ACC112 (cell line): Measurements from ENCODE around the gene CRYBG3.
A peak's percentile ranks its signal among the peaks of the same experiment; 100 is the strongest.
"Not testable (repeated sequence)": the region's sequence is repeated elsewhere in the genome, so short reads cannot be mapped to it uniquely, and the experiment has no call there.

Source experiments
- H2AFZ ChIP-seq: fragments of 200-600 bp; sonication (generic); one replicate; pipeline ENCODE4 v1.6.0; 2017; ENCODE audit warnings: antibody characterized with exemption, low read length; ENCODE audit not compliant: unreplicated experiment
- H3K27ac ChIP-seq: fragments of 200-600 bp; sonication (generic); 2 replicates; pipeline ENCODE4 v1.5.1; 2014; ENCODE audit warnings: low read depth, mild to moderate bottlenecking, antibody characterized with exemption, low read length, moderate library complexity
- H3K27me3 ChIP-seq: fragments of 200-600 bp; sonication (generic); 2 replicates; pipeline ENCODE4 v1.6.1; 2014; ENCODE audit warnings: mild to moderate bottlenecking, antibody characterized with exemption, low read length, moderate library complexity, mixed read lengths; ENCODE audit not compliant: insufficient read depth
- H3K36me3 ChIP-seq: fragments of 200-600 bp; sonication (generic); 2 replicates; pipeline ENCODE4 v1.6.1; 2016; ENCODE audit warnings: mild to moderate bottlenecking, antibody characterized with exemption, low read length, moderate library complexity, mixed read lengths; ENCODE audit not compliant: insufficient read depth
- H3K4me1 ChIP-seq: fragments of 200-600 bp; sonication (generic); one replicate; pipeline ENCODE4 v1.6.1; 2016; ENCODE audit warnings: low read length, mixed read lengths; ENCODE audit not compliant: insufficient read depth, unreplicated experiment, control insufficient read depth
- H3K4me3 ChIP-seq: fragments of 200-600 bp; sonication (generic); 2 replicates; pipeline ENCODE4 v1.5.1; 2014; ENCODE audit warnings: mild to moderate bottlenecking, low read depth, low read length
- H3K79me2 ChIP-seq: fragments of 200-600 bp; sonication (generic); one replicate; pipeline ENCODE4 v1.6.0; 2016; ENCODE audit warnings: low read length; ENCODE audit not compliant: control insufficient read depth, unreplicated experiment, insufficient read depth

The CRYBG3 gene

GRCh38 chr3:97820780-97821179 lies 1.0 kb upstream of the CRYBG3 start:
- peak overlapping the region; percentile 88 for H3K4me3 ChIP-seq
- peaks cover 12% of the 10 kb centered on the region for H3K4me1 ChIP-seq
- no peaks in the 10 kb centered on the region for H3K27me3 ChIP-seq
- H3K36me3 ChIP-seq, result peaks cover 4% of the 10 kb centered on the region; the same call in 1 of the 2 replicates
- H3K79me2 ChIP-seq, result peaks cover 30% of the 10 kb centered on the region
- peak overlapping the region; percentile 97 for H2AFZ ChIP-seq
- no peak overlapping the region for H3K27ac ChIP-seq

- H3K4me3 ChIP-seq, result peak overlapping the region; percentile 88
- H2AFZ ChIP-seq, result peak overlapping the region; percentile 97
- H3K79me2 ChIP-seq, result peaks cover 36% of the 10 kb centered on the region
- peaks cover 10% of the 10 kb centered on the region for H3K4me1 ChIP-seq
- peak overlapping the region; percentile 54 for H3K27ac ChIP-seq
- no peaks in the 10 kb centered on the region for H3K27me3 ChIP-seq
- H3K36me3 ChIP-seq, result peaks cover 4% of the 10 kb centered on the region; the same call in 1 of the 2 replicates
Measured at GRCh38 chr3:97821287-97821773, 481 bp upstream of the CRYBG3 start.

- H3K79me2 ChIP-seq, result peaks cover 45% of the 10 kb centered on the region
- peaks cover 4% of the 10 kb centered on the region; the same call in 1 of the 2 replicates for H3K36me3 ChIP-seq
- H3K27me3 ChIP-seq, result no peaks in the 10 kb centered on the region
- H3K4me3 ChIP-seq, result peak overlapping the region; percentile 88
- H2AFZ ChIP-seq, result peak overlapping the region; percentile 93
- H3K4me1 ChIP-seq, result peaks cover 10% of the 10 kb centered on the region
- peak overlapping the region; percentile 65 for H3K27ac ChIP-seq
Measured at GRCh38 chr3:97822359-97822775, 556 bp downstream of the CRYBG3 start.

- peak overlapping the region; percentile 93 for H2AFZ ChIP-seq
- H3K4me1 ChIP-seq, result peaks cover 10% of the 10 kb centered on the region
- peak overlapping the region; percentile 88 for H3K4me3 ChIP-seq
- no peak overlapping the region for H3K27ac ChIP-seq
- H3K36me3 ChIP-seq, result peaks cover 4% of the 10 kb centered on the region; the same call in 1 of the 2 replicates
- H3K27me3 ChIP-seq, result no peaks in the 10 kb centered on the region
- H3K79me2 ChIP-seq, result peaks cover 45% of the 10 kb centered on the region
Measured at GRCh38 chr3:97823046-97824004, 1.5 kb downstream of the CRYBG3 start.

- Histone ChIP-seq H2AFZ (no peak overlapping the region), H3K27me3 (no peaks in the 10 kb centered on the region), H3K4me1 (peaks cover 10% of the 10 kb centered on the region), H3K27ac (no peak overlapping the region), H3K79me2 (peaks cover 45% of the 10 kb centered on the region), H3K4me3 (no peak overlapping the region), H3K36me3 (peaks cover 4% of the 10 kb centered on the region; the same call in 1 of the 2 replicates)
Measured at GRCh38 chr3:97825101-97825500, 3.3 kb downstream of the CRYBG3 start.

- Histone ChIP-seq H2AFZ (no peak overlapping the region), H3K4me3 (no peak overlapping the region), H3K36me3 (peaks cover 4% of the 10 kb centered on the region; the same call in 1 of the 2 replicates), H3K4me1 (peaks cover 10% of the 10 kb centered on the region), H3K79me2 (peaks cover 43% of the 10 kb centered on the region), H3K27me3 (no peaks in the 10 kb centered on the region), H3K27ac (no peak overlapping the region)
Measured at GRCh38 chr3:97827741-97828471, 6.1 kb downstream of the CRYBG3 start.

- H3K4me3 ChIP-seq, result no peak overlapping the region
- no peak overlapping the region for H2AFZ ChIP-seq
- H3K36me3 ChIP-seq, result peaks cover 4% of the 10 kb centered on the region; the same call in 1 of the 2 replicates
- peaks cover 30% of the 10 kb centered on the region for H3K79me2 ChIP-seq
- no peak overlapping the region for H3K27ac ChIP-seq
- peaks cover 4% of the 10 kb centered on the region for H3K4me1 ChIP-seq
- no peaks in the 10 kb centered on the region for H3K27me3 ChIP-seq
Measured at GRCh38 chr3:97829198-97829597, 7.4 kb downstream of the CRYBG3 start.

GRCh38 chr3:97830638-97831037 lies 8.8 kb downstream of the CRYBG3 start:
- Histone ChIP-seq H3K4me3 (no peak overlapping the region), H2AFZ (no peak overlapping the region), H3K4me1 (no peaks in the 10 kb centered on the region), H3K27me3 (no peaks in the 10 kb centered on the region), H3K36me3 (no peaks in the 10 kb centered on the region), H3K79me2 (peaks cover 16% of the 10 kb centered on the region), H3K27ac (no peak overlapping the region)

GRCh38 chr3:97831140-97831539 lies 9.3 kb downstream of the CRYBG3 start:
- H3K79me2 ChIP-seq, result peaks cover 11% of the 10 kb centered on the region
- H3K36me3 ChIP-seq, result no peaks in the 10 kb centered on the region
- H2AFZ ChIP-seq, result no peak overlapping the region
- H3K4me1 ChIP-seq, result no peaks in the 10 kb centered on the region
- no peaks in the 10 kb centered on the region for H3K27me3 ChIP-seq
- H3K4me3 ChIP-seq, result no peak overlapping the region
- no peak overlapping the region for H3K27ac ChIP-seq

GRCh38 chr3:97833184-97833583 lies 11.4 kb downstream of the CRYBG3 start:
- not testable (repeated sequence) for H3K27ac ChIP-seq, H3K27me3 ChIP-seq, H3K79me2 ChIP-seq, H3K4me1 ChIP-seq, H3K36me3 ChIP-seq, H3K4me3 ChIP-seq, H2AFZ ChIP-seq
